ENCODE measurements around the gene XKR8.

DNA sequence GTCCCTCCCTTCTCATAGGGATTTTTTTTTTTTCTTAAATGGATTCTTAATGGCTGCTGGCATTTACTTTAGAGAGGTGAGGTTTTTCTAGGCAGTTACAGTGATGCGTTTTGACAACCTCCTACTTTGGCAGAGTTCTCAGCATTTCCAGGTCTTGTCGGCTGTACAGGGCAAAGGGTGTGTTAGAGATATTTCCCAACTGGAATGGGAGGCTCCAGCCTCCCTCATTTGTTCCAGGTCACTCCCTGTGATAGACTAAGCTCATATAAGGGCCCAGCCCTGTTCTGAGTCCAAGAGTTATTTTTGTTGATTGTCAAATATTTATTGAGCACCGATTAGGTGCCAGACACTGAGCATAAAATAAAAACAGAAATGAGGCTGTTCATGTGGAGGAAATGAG lies 7.6 kb upstream of the XKR8 start:
- peak in 2 of 3 donors; percentile 8 to 27 for TF ChIP-seq POLR2AphosphoS5 (IDR thresholded peaks at IDR 0.05)
- no peak for TF ChIP-seq POLR2A (IDR thresholded peaks at IDR 0.05)
- TF ChIP-seq CTCF (IDR thresholded peaks at IDR 0.05), result no peak
- no peak for TF ChIP-seq EP300 (IDR thresholded peaks at IDR 0.05)
